HepG2 (cell line): ENCODE data around the gene HYLS1. TPM values are rescaled to one million over a fixed set of nuclear protein-coding genes. Genes with fewer than 3 reads are reported as not detected.
"Not testable (repeated sequence)": the region's sequence is repeated elsewhere in the genome, so short reads cannot be mapped to it uniquely, and the experiment has no call there.

Source experiments
- ATAC-seq: fragments of 200-7000 bp; cut with Tn5 transposase; 3 replicates; pipeline ENCODE4 v1.9.1; 2020; ENCODE audit warnings: mild to moderate bottlenecking, moderate library complexity
- BruUV-seq: library from RNA; stranded (reverse); fragments of 400-500 nt; replicated peaks from 2 replicates; lab custom pipeline; 2021; lab: Mats Ljungman, UMichigan
- CTCF ChIA-PET: fragments of 300-600 bp; formaldehyde crosslinking; extraction: SDS; loops from one replicate; lab custom pipeline; 2021; ENCODE audit warnings: low total read pairs, inconsistent platforms, low intra/inter-chr PET ratio; lab: Yijun Ruan, JAX
- POLR2A ChIA-PET: fragments of 350-600 bp; sonication (Branson Sonifier 250); formaldehyde crosslinking; loops from one replicate; lab custom pipeline; 2020; ENCODE audit warnings: antibody characterized with exemption, inconsistent platforms; lab: Yijun Ruan, JAX
- DNase-seq: peaks from one replicate; pipeline ENCODE4 v3.0.0-alpha.2; 2015; ENCODE audit warnings: low spot score
- FAIRE-seq: peaks from 3 replicates; lab custom pipeline; 2011; peaks lifted over from hg19 to GRCh38; lab: Jason Lieb, UNC
- H2AFZ ChIP-seq: one replicate; pipeline ENCODE4 v1.6.1; 2011; ENCODE audit warnings: low read length, inconsistent platforms
- H3K27ac ChIP-seq: fragments of 300-600 bp; 3 replicates; pipeline ENCODE4 v1.8.0; 2011; ENCODE audit warnings: mixed run types, mild to moderate bottlenecking, mixed read lengths, low read length, inconsistent platforms; ENCODE audit not compliant: insufficient read depth; ENCODE audit errors: extremely low read length
- H3K27me3 ChIP-seq, 2 experiments: fragments of 200-600 bp in 1 of 2; 2 replicates in 1 of 2; 3 replicates in 1 of 2; pipeline versions ENCODE4 v1.6.0 to v1.8.0; 2011; ENCODE audit warnings: low read length in 2 of 2, mild to moderate bottlenecking in 2 of 2, moderate library complexity in 2 of 2, inconsistent platforms in 1 of 2; ENCODE audit not compliant: insufficient read depth in 2 of 2, control insufficient read depth in 1 of 2
- H3K36me3 ChIP-seq, 2 experiments: fragments of 200-600 bp in 1 of 2; replicated peaks in 1 of 2; 2 replicates in 1 of 2; 3 replicates in 1 of 2; pipeline versions ENCODE4 v1.5.1 to v1.8.0; 2011; ENCODE audit warnings: low read length in 2 of 2, inconsistent platforms in 1 of 2; ENCODE audit not compliant: insufficient read depth in 2 of 2, control insufficient read depth in 1 of 2
- H3K4me1 ChIP-seq: 2 replicates; pipeline ENCODE4 v1.5.1; 2012; ENCODE audit warnings: low read length, inconsistent platforms; ENCODE audit not compliant: insufficient read depth
- H3K4me2 ChIP-seq: 2 replicates; pipeline ENCODE4 v1.6.0; 2011; ENCODE audit warnings: low read depth, low read length, inconsistent platforms
- H3K4me3 ChIP-seq, 3 experiments: fragments of 200-600 bp in 1 of 3; sonication (generic), shearing (Covaris generic) in 1 of 3; replicated peaks in 1 of 3; 2 replicates each; pipeline ENCODE4 v1.5.1; 2011 to 2016; ENCODE audit warnings: low read length in 3 of 3, inconsistent platforms in 2 of 3, low read depth in 2 of 3, mild to moderate bottlenecking in 2 of 3, control low read depth in 1 of 3, mixed read lengths in 1 of 3; ENCODE audit not compliant: insufficient read depth in 1 of 3
- H3K79me2 ChIP-seq: one replicate; pipeline ENCODE4 v1.6.1; 2011; ENCODE audit warnings: low read length, inconsistent platforms; ENCODE audit not compliant: insufficient read depth
- H3K9ac ChIP-seq: 2 replicates; pipeline ENCODE4 v1.6.0; 2011; ENCODE audit warnings: mild to moderate bottlenecking, low read depth, low read length, inconsistent platforms; ENCODE audit not compliant: insufficient read depth
- H3K9me3 ChIP-seq: 2 replicates; pipeline ENCODE4 v1.5.1; 2012; ENCODE audit warnings: mild to moderate bottlenecking, low read length
- H4K20me1 ChIP-seq: 2 replicates; pipeline ENCODE4 v1.6.0; 2011; ENCODE audit warnings: inconsistent platforms, mild to moderate bottlenecking, low read length, moderate library complexity; ENCODE audit not compliant: insufficient read depth
- ZFP1 ChIP-seq: IDR thresholded peaks from 2 replicates; pipeline ENCODE4 v1.6.1; 2016
- ZNF292 ChIP-seq: sonication (generic); formaldehyde crosslinking; IDR thresholded peaks from 2 replicates; pipeline ENCODE4 v1.8.1; 2022; ENCODE audit warnings: mild to moderate bottlenecking, low read depth, missing genetic modification reagents, borderline replicate concordance
- WGBS: methylation state at CpG from one replicate; pipeline ENCODE4 v1.1.6; 2017; ENCODE audit warnings: low lambda C conversion rate; 5-methylcytosine and 5-hydroxymethylcytosine counted together
- in situ Hi-C: cut with HindIII; loops from 2 replicates; pipeline ENCODE4 v1.10.0; 2017; ENCODE audit warnings: low pct_unique_long_range_greater_than_20kb; ENCODE audit not compliant: extremely low pct_ligation_motif_present
- intact Hi-C: fragments of 100-400 bp; cut with micrococcal nuclease; formaldehyde crosslinking; loops from one replicate; pipeline ENCODE4 v1.10.0; 2022; ENCODE audit not compliant: unreplicated experiment
- polyA plus RNA-seq, 8 experiments: library from polyadenylated mRNA; depleted of rRNA in 3 of 8; stranded (reverse) in 7 of 8; unstranded in 1 of 8; fragments of >200 nt; fragmentation: Illumina TruSeq in 4 of 8; extraction: Trizol in 4 of 8; gene quantifications; 2 replicates each; pipeline versions ENCODE4 v1.2.1 to v1.2.3, GENCODE V29; 2011 to 2016; ENCODE audit warnings: low read depth in 4 of 8, missing spikeins in 1 of 8, mixed read lengths in 1 of 8; ENCODE audit not compliant: insufficient read depth in 1 of 8
- total RNA-seq, 5 experiments: library from RNA; depleted of rRNA; stranded (reverse); fragments of >200 nt; fragmentation: Illumina TruSeq; extraction: Trizol; gene quantifications; 2 replicates each; pipeline ENCODE4 v1.2.3, GENCODE V29; 2016; ENCODE audit warnings: low read depth in 1 of 5

Gene HYLS1
- total and polyA plus RNA-seq, 2 of the 13 experiments (the other 11 are each of a cell fraction or from before 2014, with no cell fraction given), result 1.3 to 3.8 TPM

- no peak for DNase-seq
Measured at GRCh38 chr11:125846188-125846587, 41.3 kb upstream of the HYLS1 start.

GRCh38 chr11:125857670-125858069, 29.8 kb upstream of the HYLS1 start:
- H3K4me3 ChIP-seq, CTCF ChIA-PET, POLR2A ChIA-PET, H3K4me1 ChIP-seq, H3K27me3 ChIP-seq, H3K36me3 ChIP-seq, ATAC-seq, H3K9me3 ChIP-seq, H4K20me1 ChIP-seq, FAIRE-seq, H2AFZ ChIP-seq, H3K27ac ChIP-seq, H3K9ac ChIP-seq, in situ Hi-C loops, intact Hi-C loops, DNase-seq, BruUV-seq, H3K79me2 ChIP-seq: not testable (repeated sequence)
- WGBS, result 13% methylated on average over 3 of the region's 9 CpGs
- H3K4me2 ChIP-seq, result 0 out of 2 replicates have a peak overlapping the region, but pooled peaks have one; percentile 23

More at GRCh38 chr11:125846188-125846587, 41.3 kb upstream of the HYLS1 start:
- TF ChIP-seq ZNF292 (CRISPR knock-in tag), result no peak
- peak; percentile 61; the same call in 1 of the 2 replicates for TF ChIP-seq ZFP1 (CRISPR knock-in tag)
- no peaks in the 10 kb centered on the region for H4K20me1 ChIP-seq
- intact Hi-C loops, result no loop called here
- no peak overlapping the region for H3K4me2 ChIP-seq
- FAIRE-seq, result no peak
- H2AFZ ChIP-seq, result no peak overlapping the region
- H3K9me3 ChIP-seq, result peaks cover 23% of the 10 kb centered on the region
- POLR2A ChIA-PET, result no interaction called here
- H3K36me3 ChIP-seq, result no peaks in the 10 kb centered on the region
- no peak overlapping the region for H3K4me3 ChIP-seq
- H3K4me1 ChIP-seq, result no peaks in the 10 kb centered on the region
- no TSS peak for BruUV-seq
- in situ Hi-C loops, result no loop called here
- no peak overlapping the region for H3K9ac ChIP-seq
- H3K79me2 ChIP-seq, result no peaks in the 10 kb centered on the region
- CTCF ChIA-PET, result no interaction called here
- ATAC-seq, result no peak
- no peak overlapping the region for H3K27ac ChIP-seq
- H3K27me3 ChIP-seq, result no peaks in the 10 kb centered on the region

- H3K27ac ChIP-seq, H3K9ac ChIP-seq, H3K79me2 ChIP-seq, FAIRE-seq, in situ Hi-C loops, H2AFZ ChIP-seq, H3K36me3 ChIP-seq, CTCF ChIA-PET, H3K4me1 ChIP-seq, H3K4me2 ChIP-seq, H3K4me3 ChIP-seq, H3K9me3 ChIP-seq, H4K20me1 ChIP-seq, BruUV-seq, POLR2A ChIA-PET, ATAC-seq, H3K27me3 ChIP-seq, intact Hi-C loops, DNase-seq: not testable (repeated sequence)
- no CpG with 5 or more reads among the region's 33 CpGs for WGBS
Measured at GRCh38 chr11:125862786-125863185, 24.7 kb upstream of the HYLS1 start.

DNA sequence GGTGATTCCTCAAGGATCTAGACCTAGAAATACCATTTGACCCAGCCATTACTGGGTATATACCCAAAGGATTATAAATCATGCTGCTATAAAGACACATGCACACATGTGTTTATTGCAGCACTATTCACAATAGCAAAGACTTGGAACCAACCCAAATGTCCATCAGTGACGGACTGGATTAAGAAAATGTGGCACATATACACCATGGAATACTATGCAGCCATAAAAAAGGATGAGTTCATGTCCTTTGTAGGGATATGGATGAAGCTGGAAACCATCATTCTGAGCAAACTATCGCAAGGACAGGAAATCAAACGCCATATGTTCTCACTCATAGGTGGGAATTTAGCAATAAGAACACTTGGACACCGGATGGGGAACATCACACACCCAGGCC, 22.1 kb upstream of the HYLS1 start:
- FAIRE-seq, BruUV-seq, H3K4me1 ChIP-seq, ATAC-seq, H3K79me2 ChIP-seq, DNase-seq, H3K27me3 ChIP-seq, H3K9ac ChIP-seq, H2AFZ ChIP-seq, H3K4me2 ChIP-seq, in situ Hi-C loops, H4K20me1 ChIP-seq, CTCF ChIA-PET, H3K27ac ChIP-seq, intact Hi-C loops, H3K9me3 ChIP-seq, H3K4me3 ChIP-seq, POLR2A ChIA-PET, H3K36me3 ChIP-seq: not testable (repeated sequence)
- WGBS, result 27% methylated on average over 4 of the region's 4 CpGs
